ENCODE results near the gene PLS1.

DNA sequence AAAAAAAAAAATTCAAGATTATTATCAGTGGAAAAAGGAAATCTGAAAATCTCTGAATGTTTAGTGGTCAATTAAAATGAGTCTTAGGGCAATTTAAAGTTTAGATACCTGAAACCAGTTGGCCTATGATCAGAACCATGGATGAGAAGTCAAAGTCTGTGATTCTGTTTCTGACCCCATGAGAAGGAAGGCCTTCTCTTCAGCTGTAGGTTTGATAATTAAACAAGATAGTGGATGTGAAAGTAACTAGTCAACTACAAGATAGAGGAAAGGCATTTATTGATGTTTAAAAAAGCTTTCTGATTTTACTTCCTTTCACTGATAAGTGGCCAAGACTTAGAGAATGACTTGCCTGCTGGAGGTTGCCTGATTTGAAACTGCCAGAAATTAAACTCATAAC is 8.7 kb downstream of the PLS1 start:
- TF ChIP-seq POLR2A (IDR thresholded peaks at IDR 0.05) (no peak), CTCF (IDR thresholded peaks at IDR 0.05) (no peak)
